Measurements from ENCODE around the gene SMAD6.
"Not testable (repeated sequence)": the region's sequence is repeated elsewhere in the genome, so short reads cannot be mapped to it uniquely, and the experiment has no call there.

The SMAD6 gene

DNA sequence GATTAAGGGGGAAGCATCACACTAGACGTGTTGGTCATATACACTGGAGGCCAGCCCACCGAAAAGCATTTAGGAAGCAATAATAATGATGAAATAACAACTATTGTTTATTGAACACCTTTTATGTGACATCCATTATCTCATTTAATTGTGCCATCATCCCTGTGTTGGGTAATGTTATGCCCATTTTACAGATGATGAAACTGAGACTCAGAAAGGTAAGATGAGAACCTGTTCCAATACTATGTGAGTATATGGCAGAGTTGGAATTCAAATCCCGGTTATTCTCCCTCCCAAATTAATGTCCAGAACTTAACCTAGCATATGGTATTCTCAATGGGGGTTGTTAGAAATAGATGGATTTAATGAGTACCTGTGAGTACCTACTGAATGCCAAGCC lies 99.2 kb downstream of the SMAD6 start:
- no peak for DNase-seq

DNA sequence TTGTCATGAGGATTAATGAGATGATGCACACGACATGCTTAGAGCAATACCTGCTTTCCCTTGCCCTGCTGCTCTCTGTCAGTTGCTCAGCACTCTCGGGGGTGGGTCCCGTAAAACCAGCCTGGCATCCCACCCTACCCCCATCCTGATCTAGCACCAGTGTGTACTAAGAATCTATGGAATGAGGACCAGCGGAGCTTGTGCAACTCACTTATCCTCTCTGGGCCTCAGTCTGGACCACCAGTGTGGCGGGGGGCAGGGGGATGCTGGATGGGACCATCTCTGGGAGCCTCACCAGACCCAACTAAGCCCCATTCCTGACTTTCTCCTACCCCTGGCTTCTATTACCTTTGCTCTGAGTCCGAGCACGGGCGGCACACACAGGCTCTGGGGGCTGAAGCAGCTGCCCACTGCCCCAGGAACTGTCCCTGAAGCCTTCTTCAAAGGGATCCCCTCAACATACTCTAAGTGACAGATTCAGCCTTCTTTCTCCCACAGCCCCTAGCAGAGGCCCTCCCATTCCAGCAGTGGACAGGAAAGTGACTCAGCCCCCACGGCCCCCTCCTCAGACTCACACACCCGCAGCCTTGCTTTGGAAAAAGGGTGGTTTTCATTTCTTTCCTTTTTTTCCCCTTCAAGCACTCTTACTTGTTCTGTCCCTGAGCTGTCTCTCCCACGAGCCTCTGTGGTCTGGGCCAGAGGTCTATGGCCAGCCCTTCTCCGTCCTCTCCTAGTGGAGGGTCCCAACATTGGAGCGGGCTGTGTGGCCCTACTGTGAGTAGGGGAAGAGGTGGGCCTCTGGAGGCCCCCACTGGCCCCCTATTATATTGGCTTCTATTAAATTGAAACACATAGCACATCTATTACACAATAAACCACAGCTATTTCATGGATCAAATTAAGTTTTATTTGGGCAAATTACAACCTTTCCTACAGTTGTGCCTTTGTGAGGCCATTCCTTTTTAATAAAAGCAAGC lies 100.3 kb downstream of the SMAD6 start:
- DNase-seq, result no peak

DNA sequence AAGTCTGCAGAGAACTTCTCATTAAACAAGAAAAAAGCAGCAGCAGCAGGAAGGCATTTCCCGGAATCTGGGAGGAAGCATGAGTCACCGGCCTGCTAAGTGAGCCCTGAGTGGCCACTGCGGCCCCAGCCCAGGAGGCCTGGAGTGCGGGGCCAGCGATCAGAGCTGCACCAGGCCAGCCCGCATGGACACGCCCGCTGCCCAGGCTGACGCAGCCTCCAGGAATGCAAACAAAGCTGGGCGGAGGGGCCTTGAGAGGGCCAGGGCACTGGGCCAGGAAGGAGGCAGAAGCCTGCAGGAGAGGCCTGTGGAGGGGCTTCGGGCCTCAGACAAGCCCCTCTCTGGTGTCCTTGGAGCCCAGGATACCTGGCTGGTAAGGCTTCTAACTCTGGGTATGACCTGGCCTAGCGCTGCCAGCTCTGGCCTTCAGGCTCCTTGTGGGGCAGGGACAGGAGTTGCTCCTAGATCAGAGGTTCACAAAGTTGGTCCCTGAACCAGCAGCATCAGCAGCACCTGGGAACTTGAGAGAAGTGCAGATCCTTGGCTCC lies 101.2 kb downstream of the SMAD6 start:
- no peak for DNase-seq

DNA sequence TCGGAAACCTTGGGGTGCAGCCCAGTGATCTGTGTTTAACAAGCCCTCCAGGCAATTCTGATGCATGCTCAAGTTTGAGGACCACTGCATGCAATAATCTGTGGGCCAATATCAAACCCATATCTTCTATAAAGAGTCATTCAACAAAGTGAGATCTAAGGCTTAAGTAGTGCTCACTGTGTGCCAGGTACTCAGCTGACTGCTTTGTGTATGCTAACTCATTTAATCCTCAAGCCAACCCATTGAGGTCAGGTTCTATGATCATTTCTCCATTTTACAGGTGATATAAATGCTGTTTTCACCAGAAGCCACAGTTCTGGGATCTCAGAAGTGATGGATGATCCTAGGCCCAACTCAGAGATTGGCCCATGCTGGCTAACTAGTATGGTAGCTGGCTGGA lies 101.7 kb downstream of the SMAD6 start:
- no peak for DNase-seq

DNA sequence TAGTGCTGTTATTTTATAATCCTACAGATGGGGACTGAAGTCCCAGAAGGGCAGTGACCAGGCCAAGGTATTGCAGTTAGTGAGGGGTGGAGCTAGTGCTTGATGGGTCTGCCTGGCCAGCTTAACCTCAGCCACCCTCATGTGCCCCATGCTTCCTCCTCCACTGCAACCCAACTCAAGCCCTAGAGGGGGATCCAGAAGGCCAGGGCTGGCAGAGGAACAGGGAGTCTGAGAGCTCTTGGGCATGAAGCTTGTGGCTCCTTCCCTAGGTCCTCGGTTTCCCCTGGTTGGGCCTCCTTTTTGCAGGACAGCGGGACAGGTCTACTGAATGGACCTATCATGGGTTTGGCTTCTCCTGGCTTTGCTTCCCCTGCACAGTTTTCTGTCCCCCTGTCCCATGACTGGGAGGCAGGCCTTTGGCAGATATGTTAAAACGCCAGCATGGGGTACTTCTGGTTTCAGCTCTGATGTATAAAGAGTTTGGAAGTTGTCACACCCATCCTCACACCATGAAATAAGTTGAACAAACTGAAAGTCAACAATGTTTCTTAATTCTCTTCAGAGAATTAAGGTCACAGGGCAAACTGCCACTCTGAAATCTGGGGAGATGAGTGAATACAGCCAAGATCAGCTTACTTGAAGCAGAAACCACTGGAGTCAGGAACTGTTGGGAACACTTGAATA lies 103.3 kb downstream of the SMAD6 start:
- no peak for DNase-seq

DNA sequence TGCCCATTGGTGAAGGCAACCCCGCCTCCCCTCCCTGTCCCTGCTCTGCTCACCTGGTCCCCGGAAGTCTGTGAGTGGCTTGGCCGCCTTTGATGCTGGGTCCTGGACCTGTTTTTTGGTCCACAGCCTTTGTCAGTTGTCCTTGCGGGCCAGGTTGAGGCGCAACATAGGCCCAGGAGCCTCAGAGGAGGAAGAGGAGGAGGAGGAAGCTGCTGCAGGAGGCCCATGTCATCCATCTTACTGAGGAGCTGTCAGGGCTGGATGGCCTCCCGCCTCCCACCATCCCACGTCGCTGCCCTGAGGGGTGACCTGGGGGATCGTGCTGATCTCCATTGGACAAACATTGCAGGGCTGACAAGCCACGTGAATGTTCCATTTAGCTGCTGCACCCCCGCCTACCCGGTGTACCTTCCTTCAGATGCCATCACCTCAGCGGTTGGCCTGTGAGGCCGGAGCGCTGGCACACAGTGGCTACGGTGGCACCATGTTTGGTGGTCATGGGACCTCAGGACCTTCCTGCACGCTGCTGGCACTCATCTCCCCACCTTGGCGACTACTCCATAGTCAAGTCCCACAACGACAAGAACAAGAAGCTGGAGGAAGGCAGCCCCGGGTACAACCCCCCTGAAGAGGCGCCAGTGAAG lies 106.3 kb downstream of the SMAD6 start:
- DNase-seq, result no peak

DNA sequence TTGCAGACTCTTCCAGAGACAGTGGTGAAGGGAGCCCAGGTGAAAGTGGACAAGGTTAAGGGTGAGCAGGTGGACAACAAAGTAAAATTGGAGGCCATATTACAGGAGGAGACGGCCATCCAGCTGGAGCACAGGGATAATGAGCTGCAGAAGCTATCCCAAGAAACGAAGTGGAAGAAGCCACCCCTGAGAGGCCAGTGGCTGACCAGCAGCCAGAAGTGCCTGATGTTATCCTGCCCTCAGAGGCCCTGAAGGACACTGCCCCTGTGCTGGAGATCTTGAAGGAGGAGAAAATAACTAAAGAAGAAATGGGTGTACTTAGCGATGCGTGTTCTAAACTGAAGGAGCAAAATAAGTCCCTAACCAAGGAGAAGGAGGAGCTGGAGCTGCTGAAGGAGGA lies 107.6 kb downstream of the SMAD6 start:
- DNase-seq, result no peak

DNA sequence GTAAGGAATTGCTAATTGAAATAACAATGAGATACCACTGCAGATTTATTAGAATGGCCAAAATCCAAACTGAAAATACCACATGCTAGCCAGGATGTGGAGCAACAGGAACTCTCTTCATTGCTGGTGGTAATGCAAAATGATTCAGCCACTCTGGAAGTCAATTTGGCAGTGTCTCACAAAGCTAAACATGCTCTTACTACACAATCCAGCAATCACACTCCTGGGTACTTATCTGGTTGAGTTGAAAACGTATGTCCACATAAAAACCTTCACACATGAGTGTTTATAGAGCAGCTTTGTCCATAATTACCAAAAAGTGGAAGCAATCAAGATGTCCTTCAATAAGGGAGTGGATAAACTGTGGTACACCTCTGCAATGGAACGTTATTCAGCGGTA lies 113.3 kb downstream of the SMAD6 start:
- no peak for DNase-seq

DNA sequence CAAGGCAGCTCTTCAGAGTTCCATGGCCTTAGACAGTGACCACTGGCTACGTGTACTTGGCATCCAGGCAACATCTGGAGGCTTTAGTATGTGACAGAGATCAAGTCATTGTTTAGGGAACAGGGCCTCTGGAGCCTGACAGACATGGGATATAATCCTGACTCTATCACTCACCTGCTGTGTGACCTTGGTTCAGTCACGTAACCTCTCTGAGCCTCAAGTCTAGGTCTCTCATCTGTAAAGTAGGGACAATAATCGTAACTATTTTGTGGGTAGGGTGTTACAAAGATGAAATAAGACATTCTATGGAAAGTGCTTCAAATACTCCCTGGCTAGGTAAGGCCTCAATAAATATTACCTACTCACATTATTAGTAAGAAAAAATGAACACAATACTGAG lies 114.2 kb downstream of the SMAD6 start:
- no peak for DNase-seq

DNA sequence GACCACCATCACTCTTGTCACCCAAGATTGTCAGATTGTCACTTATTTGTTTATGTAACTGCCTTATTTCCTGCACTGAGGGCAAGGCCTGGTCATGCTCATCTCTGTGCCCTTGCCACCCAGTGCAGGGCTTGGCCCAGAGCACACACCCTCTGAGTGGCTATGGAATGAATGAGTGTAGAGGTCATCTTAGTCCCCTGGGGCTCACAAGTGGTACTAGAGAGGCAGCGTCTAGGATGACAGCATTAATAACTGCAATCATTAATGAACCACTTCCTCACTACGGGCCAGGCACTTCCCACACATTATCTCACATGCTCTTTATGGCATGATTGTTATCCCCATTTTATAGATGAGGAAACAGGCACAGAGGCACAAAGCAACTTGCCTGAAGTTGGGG lies 117.0 kb downstream of the SMAD6 start:
- no peak for DNase-seq

DNA sequence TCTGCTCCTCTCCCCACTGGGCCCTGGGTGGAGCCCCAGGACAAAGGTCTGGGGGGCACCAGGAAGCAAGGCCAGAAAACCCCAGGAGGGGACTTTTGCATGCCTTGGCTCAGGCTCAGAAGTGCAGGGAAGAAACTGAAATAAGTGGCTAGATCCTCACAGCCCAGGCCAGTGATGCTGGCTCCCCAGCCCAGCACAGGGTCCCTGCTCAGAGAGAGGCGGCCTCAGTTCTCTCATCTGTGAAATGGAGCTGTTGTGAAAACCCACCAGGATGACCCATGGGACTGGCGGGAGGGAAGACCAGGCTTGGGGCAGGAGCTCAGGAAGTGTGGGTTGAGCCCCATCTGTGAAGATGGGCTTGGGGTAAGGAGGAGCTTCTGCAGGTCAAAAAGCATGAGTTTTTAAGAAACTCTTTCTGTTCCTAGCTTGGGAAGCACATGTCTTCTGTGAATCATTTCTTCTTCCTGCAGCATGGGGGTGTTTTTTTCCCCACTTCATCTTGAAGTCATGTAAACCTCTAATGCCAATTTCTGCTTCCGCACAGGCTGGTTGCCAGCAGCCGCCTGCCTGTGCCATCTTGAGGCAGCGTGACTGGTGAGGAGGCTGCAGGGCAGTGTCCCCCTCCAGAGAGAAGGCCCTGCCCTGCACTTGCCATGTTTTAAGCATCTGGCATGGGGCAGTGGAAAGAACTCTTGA lies 118.6 kb downstream of the SMAD6 start:
- no peak for DNase-seq

DNA sequence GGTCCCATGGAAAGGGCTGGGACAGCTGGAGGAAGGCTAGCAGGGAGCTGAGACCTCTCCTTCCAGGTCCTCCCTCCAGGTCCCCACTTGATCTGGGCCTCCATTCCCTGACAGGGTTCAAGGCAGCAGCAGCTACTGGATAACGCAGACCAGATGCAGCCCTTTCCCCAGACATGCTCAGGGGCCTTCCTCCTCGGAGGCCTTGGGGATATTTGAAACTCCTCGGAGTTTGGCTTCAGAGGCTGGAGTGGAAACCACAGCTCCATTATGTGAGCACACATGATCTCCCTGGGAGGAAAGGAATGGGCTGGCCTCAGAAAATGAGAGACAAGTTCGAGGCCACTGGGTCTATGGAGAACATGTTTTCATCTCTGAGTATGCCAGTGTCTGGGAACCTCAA lies 119.3 kb downstream of the SMAD6 start:
- no peak for DNase-seq

DNA sequence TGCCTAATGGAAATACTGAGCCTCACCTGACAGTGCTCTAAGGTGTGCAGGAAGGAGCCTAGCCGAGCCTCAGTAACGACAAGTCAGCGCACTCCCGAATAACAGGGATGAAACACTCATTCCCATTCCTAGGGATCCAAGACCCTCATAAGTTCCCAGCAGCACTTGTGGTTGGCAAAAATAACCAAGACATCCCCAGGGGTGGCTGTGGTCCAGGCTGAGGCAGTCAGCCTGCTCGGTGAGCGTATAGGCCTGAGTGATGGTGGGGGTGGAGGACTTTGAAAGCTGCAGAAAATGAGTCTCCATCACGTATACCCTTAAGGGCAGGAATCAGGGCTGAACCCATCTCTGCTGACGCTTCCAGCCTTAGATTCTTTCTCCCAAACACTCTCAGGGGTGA lies 120.1 kb downstream of the SMAD6 start:
- DNase-seq, result no peak

DNA sequence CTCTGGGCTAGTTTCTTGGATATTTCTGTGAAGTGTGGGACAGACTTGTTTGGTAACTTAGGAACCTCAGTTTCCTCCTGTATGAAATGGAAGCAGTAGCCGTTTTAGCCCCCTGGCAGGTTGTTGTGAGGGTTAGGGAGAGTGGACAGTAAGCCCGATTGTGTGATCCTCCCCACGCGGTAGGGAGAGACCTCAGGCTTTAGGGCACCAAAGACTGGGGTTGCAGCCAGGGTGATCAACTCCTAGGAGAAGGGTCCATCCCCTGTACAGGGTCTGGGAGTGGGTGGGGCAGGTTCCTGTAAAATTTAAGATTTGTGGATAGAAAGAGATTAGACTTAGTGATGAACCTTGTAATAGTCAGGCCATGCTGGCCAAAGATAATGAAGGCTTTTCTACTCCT lies 120.5 kb downstream of the SMAD6 start:
- DNase-seq, result no peak

DNA sequence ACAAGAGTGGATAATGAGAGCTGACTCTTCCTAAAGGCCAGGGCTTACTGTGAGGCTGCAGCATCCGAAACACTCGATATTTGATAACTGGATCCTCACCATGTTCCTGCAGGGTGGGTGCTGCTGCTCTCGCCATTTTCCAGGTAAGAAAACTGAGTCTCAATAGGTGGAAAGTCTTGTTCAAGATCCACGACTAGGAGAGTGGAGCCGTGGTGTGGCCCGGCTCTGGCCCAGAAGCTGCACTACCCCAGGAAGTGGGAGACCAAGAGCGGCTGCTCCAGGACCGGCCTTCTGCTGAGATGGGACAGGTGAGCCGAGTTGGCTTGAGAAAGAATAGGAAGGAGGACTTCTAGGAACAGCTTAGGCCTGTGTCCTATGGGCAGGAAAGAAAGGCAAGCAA lies 121.6 kb downstream of the SMAD6 start:
- no peak for DNase-seq

DNA sequence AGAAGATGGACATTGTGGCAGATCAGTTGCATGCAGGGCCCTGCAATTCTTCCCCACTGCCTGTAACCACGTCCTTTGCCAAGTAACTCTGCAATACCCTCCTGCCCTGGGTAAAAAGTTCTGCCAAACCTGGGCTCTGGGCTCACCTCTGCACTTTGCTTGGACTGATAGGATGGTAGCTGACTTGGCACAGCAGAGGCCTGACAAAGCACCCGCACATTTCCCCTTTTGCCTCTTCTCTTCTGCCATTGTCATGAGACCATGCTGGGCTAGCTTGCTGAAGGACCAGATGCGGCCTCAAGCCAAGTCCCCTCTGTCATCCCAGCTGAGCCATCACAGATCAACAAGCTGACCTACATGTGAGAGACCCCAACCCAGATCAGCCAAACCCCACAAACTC lies 122.4 kb downstream of the SMAD6 start:
- no peak for DNase-seq

DNA sequence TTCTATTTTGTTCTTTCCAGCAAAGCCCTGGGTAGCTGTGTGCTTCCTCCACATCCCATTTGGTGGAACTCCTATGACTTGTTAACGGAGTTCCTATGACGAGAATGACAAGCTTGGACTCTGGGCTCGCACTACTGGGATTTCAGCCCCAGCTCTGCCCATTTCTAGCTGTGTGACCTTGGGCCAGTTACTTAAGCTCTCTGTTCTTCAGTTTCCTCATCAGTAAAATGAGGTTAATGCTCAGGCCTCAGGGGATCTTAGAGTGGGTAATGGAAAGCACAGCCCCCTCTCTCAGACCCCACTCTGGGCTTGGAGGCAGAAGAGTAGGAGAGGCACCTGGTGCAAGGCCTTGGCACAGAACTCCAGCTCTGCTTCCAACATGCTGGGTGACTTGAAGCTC lies 123.1 kb downstream of the SMAD6 start:
- DNase-seq, result no peak

DNA sequence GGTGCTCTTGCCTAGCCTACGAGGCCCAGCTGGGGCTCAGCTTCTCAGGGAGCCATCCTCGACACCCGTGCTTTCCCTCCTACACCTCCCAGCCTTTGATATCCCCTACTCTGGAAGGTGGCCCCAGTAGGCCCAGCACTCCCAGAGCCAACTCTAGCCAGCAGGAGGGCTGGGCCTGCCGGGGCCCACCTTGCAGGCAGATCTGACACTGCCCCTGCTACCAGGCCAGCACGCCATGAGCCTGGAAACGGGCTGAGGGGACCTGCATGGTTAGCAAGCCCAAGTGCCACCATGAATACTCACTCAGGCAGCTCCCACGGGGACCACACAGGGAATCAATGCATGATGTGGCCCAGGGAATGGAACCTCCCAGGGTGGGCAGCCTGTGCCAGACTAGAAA lies 123.7 kb downstream of the SMAD6 start:
- DNase-seq, result no peak

DNA sequence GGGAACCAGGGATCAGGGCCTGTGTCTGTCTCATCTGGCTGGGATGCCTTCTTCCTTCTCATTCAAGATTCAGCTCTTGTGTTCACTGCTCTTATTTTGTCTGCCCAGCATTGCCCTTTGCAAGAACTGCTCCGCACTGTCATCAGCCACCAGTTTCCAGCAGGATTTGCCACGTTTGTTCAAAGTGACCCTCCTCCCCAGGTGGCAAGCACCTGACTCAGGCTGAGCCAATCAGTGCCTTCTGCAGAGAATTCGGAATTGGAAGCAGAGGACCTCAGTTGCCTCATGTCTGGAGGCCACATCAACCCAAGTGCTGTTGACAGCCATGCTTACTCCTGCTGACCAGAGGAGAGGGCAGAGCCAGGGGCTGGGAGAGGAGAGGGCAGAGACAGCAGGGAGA lies 124.5 kb downstream of the SMAD6 start:
- no peak for DNase-seq

DNA sequence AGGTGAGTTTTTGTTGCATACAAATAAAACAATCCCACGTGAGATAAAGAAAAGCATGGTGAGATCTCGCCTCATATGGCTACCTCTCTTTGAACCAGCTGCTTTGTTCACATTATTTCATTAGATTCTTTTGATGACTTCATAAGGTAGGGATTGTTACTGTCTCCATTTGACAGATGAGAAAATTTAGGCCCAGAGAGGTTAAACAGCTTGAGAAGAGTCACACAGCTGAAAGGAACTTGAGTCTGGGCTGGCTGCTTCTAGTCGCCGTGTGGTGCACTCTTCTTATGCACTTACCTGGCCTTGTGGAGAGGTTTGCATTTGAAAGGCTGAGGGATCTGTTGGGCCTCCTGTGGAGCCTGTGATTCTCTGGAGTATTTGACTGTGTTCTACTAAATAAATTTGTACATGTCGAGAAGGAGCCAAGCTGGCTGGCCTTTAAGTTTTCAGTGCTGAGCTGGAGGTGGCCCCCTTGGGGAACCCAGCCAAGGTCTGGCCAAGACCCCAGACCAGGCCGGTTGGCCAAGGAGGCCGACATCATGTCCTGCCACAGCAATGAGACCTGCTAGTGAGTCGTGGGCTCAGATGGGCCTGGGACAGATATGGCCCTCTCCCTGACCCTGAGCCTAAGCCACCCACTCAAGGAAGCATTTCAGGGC lies 125.1 kb downstream of the SMAD6 start:
- no peak for DNase-seq

DNA sequence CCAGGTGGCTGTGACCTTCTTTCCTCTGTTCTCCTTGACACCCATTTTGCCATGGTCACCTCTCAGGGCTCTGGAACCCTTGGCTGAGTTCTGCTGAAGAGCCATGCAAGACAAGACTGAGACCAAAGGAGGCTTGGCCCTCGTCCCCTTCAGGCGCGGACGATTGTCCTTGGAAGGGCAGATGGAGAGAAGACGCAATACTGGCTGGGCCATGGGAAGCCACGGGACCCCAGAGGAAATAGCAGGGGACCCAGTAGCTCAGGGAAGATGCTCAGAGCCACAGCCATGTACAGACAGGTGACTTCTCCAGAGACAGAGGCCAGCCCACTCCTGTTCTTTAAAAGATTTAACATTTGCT lies 125.6 kb downstream of the SMAD6 start:
- no peak for DNase-seq

DNA sequence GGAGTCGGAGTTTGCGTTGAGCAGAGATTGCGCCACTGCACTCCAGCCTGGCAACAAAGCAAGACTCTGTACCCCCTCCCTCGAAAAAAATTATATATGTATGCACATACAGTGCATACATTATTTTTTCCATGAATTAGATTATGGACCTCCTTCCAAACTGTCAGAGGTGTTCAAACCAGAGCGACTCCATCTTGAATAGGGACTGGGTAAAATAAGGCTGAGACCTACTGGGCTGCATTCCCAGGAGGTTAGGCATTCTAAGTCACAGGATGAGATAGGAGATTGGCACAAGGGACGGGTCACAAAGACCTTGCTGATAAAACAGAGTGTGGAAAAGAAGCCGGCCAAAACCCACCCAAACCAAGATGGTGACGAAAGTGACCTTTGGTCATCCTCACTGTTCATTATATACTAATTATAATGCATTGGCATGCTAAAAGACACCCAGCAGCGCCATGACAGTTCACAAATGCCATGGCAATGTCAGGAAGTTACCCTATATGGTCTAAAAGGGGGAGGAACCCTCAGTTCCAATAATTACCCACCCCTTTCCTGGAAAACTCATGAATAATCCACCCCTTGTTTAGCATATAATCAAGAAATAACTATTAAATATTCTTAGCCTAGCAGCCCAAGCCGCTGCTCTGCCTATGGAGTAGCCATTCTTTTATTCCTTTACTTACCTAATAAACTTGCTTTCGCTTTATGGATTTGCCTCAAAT lies 126.9 kb downstream of the SMAD6 start:
- DNase-seq, result not testable (repeated sequence)

Measured in stimulated activated CD4-positive, alpha-beta T cell treated with anti-CD3 and anti-CD28 coated beads, Interleukin-12 subunit alpha, Interleukin-12 subunit beta, amount 100 ng/mL, for 4 hours (primary cell).